Measurements from ENCODE around the gene TMEM45A. TPM values are rescaled to one million over a fixed set of nuclear protein-coding genes. Genes with fewer than 3 reads are reported as not detected.

The TMEM45A gene
- total RNA-seq, 1 experiment from 2014 or later, result 11.5 TPM

DNA sequence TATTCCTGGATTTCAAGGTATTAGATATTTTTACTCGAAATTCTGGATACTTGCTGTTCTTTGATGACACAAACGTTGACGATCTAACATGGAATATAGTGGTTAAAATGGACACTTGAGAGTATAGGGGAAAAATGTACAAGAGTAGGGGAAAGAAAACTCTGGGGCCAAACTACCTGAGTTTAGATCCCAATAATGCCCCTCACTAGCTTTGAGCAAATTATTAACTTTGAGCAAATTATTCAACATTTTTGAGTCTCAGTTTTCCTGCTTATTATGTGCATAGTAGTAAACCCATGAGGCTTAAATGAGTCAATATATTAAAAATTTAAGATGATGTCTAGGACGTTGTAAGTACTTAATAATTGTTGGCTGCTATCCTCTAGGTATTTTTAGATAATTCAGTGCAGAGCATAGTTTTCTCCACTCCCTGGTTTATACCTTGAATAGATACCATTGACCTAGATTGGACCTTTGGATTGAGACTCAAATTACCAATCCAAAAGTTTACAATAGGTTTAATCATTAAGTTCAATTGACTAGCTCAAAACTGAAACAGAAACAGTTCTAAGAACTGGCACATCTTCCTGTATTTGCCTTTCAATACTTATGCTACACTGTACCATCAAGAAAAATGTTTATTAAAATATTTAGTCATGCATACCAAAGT is 121.4 kb downstream of the TMEM45A start:
- DNase-seq (ENCODE audit: low spot score), result no peak

DNA sequence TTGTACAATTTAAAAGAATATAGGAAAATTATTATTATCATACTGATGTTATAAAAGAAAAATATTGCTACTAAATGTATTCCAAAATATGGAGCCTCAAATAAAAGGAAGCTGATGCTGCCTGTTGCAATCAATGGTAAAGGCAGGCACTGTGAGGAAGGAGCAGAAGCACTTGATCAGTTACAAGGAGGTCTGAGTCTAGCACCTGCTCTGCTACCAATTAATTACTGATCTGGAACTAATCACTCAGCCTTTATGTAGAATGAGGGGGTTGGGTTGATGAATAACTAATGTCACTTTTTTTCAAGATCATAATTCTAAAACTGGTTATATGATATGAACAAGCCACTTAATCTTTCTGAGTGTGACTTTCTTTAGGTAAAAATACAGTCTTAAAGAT is 122.5 kb downstream of the TMEM45A start:
- DNase-seq (ENCODE audit: low spot score), result no peak

DNA sequence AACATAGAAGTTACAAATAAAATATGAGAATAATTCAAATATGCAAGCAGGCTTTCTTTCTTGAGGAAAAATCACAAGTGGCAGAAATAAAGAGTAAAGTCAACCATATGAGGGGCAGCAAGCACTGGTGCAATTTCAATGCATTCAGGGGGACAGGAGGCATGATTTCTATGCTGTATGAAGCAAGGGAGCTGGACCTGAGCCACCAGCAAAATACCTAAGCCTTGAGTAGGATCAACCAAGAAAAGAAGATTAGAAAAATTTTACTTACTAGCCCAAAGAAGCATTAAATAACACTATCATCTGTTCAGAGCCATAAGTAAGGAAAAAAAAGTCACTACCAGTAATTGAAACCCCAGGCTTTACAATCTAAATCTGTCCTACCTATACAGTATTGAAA is 123.3 kb downstream of the TMEM45A start:
- DNase-seq (ENCODE audit: low spot score), result no peak

DNA sequence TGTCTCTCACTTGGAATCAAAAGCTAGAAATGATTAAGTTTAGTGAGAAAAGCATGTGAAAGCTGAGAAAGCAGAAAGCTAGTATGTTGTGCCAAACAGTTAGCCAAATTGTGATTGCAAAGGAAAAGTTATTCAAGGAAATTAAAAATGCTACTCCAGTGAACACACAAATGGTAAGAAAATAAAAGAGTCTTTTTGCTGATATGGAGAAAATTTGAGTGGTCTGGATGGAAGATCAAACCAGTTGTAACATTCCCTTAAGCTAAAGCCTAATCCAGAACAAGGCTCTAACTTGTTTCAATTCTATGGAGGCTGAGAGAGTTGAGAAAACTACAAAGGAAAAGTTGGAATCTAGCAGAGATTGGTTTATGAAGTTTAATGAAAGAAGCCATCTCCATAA is 128.8 kb downstream of the TMEM45A start:
- DNase-seq (ENCODE audit: low spot score), result no peak

Other genes with a start within 250 kb of the TMEM45A start
- 49.8 and 57.0 TPM in 2 replicates for gene TBC1D23, start 231.6 kb upstream of the TMEM45A start, total RNA-seq (2014; rRNA removed; shearing (Covaris generic))
- gene NIT2, start 157.9 kb upstream of the TMEM45A start, total RNA-seq (2014; rRNA removed; shearing (Covaris generic)), result 107 and 110 TPM in 2 replicates
- 81.8 and 91.7 TPM in 2 replicates for gene TOMM70, start 91.5 kb upstream of the TMEM45A start, total RNA-seq (2014; rRNA removed; shearing (Covaris generic))
- 2.4 and 2.8 TPM in 2 replicates for gene LNP1, start 91.1 kb upstream of the TMEM45A start, total RNA-seq (2014; rRNA removed; shearing (Covaris generic))
- not detected in 2 replicates for gene ADGRG7, start 117.0 kb downstream of the TMEM45A start, total RNA-seq (2014; rRNA removed; shearing (Covaris generic))
- gene TFG, start 216.9 kb downstream of the TMEM45A start, total RNA-seq (2014; rRNA removed; shearing (Covaris generic)), result 122 and 126 TPM in 2 replicates